ENCODE data around the gene UTP11.

DNA sequence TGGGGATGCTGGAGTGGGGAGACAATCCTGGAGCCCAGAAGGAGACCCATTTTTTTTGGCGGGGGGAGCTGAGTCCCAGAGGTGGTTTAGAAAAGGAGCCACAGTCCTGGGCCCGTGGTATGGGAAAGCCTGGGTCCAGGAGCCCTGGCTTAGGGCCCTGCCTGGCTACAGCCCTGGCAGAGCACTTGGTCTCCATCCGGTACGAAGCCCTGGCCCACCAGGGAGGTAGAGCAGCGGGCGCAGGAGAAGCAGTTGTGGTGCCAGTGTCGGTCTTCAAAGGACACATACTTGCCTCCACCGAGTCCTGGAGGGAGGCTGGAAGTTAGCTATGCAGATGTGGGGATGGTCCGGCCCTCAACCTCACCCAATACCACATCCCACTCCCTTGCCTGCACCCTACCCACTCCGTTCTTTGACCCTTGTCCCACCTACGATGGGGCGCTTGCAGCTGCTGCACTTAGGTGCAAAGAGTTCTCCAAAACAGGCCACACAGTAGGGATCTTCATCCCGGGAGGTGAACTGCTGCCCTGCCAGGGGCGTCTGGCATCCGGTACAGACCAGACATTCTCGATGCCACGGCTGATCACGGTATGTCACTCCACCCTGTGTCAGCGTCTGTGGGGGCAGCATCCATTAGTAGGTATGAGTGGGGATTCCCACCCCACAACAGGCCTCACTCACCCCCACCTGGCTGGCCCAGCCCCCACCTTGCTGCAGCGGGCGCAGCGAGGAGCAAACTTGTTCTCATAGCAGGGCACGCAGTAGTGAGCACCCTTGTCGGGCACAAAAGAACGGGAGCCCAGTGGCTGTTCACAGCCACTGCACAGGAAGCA lies 15.1 kb upstream of the UTP11 start:
- TF ChIP-seq, protein P1, sequence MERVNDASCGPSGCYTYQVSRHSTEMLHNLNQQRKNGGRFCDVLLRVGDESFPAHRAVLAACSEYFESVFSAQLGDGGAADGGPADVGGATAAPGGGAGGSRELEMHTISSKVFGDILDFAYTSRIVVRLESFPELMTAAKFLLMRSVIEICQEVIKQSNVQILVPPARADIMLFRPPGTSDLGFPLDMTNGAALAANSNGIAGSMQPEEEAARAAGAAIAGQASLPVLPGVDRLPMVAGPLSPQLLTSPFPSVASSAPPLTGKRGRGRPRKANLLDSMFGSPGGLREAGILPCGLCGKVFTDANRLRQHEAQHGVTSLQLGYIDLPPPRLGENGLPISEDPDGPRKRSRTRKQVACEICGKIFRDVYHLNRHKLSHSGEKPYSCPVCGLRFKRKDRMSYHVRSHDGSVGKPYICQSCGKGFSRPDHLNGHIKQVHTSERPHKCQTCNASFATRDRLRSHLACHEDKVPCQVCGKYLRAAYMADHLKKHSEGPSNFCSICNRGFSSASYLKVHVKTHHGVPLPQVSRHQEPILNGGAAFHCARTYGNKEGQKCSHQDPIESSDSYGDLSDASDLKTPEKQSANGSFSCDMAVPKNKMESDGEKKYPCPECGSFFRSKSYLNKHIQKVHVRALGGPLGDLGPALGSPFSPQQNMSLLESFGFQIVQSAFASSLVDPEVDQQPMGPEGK (CRISPR knock-in tag; IDR thresholded peaks at IDR 0.05; ENCODE audit: borderline replicate concordance): no peak
- no peak for TF ChIP-seq RARB (CRISPR knock-in tag; IDR thresholded peaks at IDR 0.05)
- no peak for TF ChIP-seq PPARA (CRISPR knock-in tag; IDR thresholded peaks at IDR 0.05; ENCODE audit: borderline replicate concordance)
- TF ChIP-seq ARNTL (CRISPR knock-in tag; IDR thresholded peaks at IDR 0.05; ENCODE audit: borderline replicate concordance, low read depth): no peak
